ENCODE results near the gene WDCP.

The WDCP gene

DNA sequence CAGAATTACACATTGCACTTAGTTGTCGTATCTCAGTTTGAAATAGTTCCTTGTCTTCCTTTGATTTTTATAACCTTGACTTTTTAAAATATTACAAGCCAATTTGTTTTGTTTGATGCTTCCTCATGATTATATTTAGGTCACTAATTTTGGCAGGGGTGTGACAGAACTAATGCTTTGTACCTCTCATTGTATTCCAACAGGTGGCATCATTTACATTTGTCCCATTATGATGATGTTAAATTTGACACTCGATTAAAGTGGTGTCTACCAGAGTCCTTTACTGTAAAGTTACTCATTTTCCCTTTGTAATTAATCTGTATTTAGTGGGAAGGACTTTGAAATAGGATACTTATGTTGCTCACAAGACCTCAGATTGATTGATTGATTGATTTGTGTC lies 58.8 kb downstream of the WDCP start:
- DNase-seq, result no peak
